Stimulated activated CD8-positive, alpha-beta memory T cell treated with anti-CD3 and anti-CD28 coated beads, Interleukin-7, amount 100 ng/mL, for 1 hour (primary cell): ENCODE data around the gene ACSL6.

Experiments used
- DNase-seq, 2 donors: peaks; one replicate each; pipeline ENCODE4 v3.0.0-alpha.2; 2020; ENCODE audit warnings: low read depth in 2 of 2

ACSL6 gene

GRCh38 chr5:132000241-132000490, 11.3 kb downstream of the ACSL6 start:
- DNase-seq: no peak

- DNase-seq: no peak
Measured at GRCh38 chr5:131999441-132000240, 11.8 kb downstream of the ACSL6 start.

- no peak for DNase-seq
Measured at GRCh38 chr5:131999041-131999440, 12.4 kb downstream of the ACSL6 start.

- no peak for DNase-seq
Measured at GRCh38 chr5:131998431-131999040, 12.9 kb downstream of the ACSL6 start.

- DNase-seq: no peak
Measured at GRCh38 chr5:131997727-131998117, 13.7 kb downstream of the ACSL6 start.

- no peak for DNase-seq
Measured at GRCh38 chr5:131997026-131997726, 14.3 kb downstream of the ACSL6 start.

GRCh38 chr5:131996210-131997025, 15.0 kb downstream of the ACSL6 start:
- no peak for DNase-seq

- no peak for DNase-seq
Measured at GRCh38 chr5:131994533-131995226, 16.8 kb downstream of the ACSL6 start.

GRCh38 chr5:131994090-131994489, 17.4 kb downstream of the ACSL6 start:
- no peak for DNase-seq

GRCh38 chr5:131993676-131994075, 17.8 kb downstream of the ACSL6 start:
- DNase-seq: no peak

GRCh38 chr5:131992370-131992769, 19.1 kb downstream of the ACSL6 start:
- no peak for DNase-seq

GRCh38 chr5:131991593-131992324, 19.7 kb downstream of the ACSL6 start:
- DNase-seq: no peak

GRCh38 chr5:131990716-131991115, 20.7 kb downstream of the ACSL6 start:
- DNase-seq: no peak

GRCh38 chr5:131988601-131989000, 22.9 kb downstream of the ACSL6 start:
- no peak for DNase-seq

- no peak for DNase-seq
Measured at GRCh38 chr5:131987251-131987650, 24.2 kb downstream of the ACSL6 start.

GRCh38 chr5:131986161-131986912, 25.1 kb downstream of the ACSL6 start:
- no peak for DNase-seq

GRCh38 chr5:131984956-131985665, 26.3 kb downstream of the ACSL6 start:
- no peak for DNase-seq

- no peak for DNase-seq
Measured at GRCh38 chr5:131983244-131983771, 28.1 kb downstream of the ACSL6 start.

- no peak for DNase-seq
Measured at GRCh38 chr5:131981516-131981915, 29.9 kb downstream of the ACSL6 start.
